ENCODE results near the gene MSI2.
A peak's percentile ranks its signal among the peaks of the same experiment; 100 is the strongest.

Gene MSI2

GRCh38 chr17:57567251-57567650, 310.9 kb downstream of the MSI2 start:
- TF ChIP-seq TCF4 (CRISPR knock-in tag; IDR thresholded peaks at IDR 0.05; ENCODE audit: borderline replicate concordance) (peak; percentile 53; the same call in 1 of the 2 replicates), ZNF565 (CRISPR knock-in tag; conservative IDR thresholded peaks at IDR 0.05; ENCODE audit: low read depth) (0 out of 2 replicates have a peak, but pooled peaks have one; percentile 32), ESRRG (CRISPR knock-in tag; IDR thresholded peaks at IDR 0.05) (no peak), TSHZ2 (CRISPR knock-in tag; IDR thresholded peaks at IDR 0.05) (peak; percentile 73; the same call in 1 of the 2 replicates), ARNTL (CRISPR knock-in tag; IDR thresholded peaks at IDR 0.05; ENCODE audit: borderline replicate concordance, low read depth) (no peak), GLIS3 (CRISPR knock-in tag; IDR thresholded peaks at IDR 0.05) (no peak), ZFP30 (CRISPR knock-in tag; IDR thresholded peaks at IDR 0.05) (no peak), ZNF8 (CRISPR knock-in tag; IDR thresholded peaks at IDR 0.05) (no peak)
- ATAC-seq = peak; percentile 13; the same call in 1 of the 3 replicates

GRCh38 chr17:57568340-57568739, 312.0 kb downstream of the MSI2 start:
- no peak for TF ChIP-seq ZFP3 (CRISPR knock-in tag; IDR thresholded peaks at IDR 0.05)
- TF ChIP-seq OSR1 (CRISPR knock-in tag; IDR thresholded peaks at IDR 0.05) = no peak
- TF ChIP-seq ZNF8 (CRISPR knock-in tag; IDR thresholded peaks at IDR 0.05) = no peak
- TF ChIP-seq CSRNP3 (CRISPR knock-in tag; IDR thresholded peaks at IDR 0.05) = no peak
- TF ChIP-seq GLIS3 (CRISPR knock-in tag; IDR thresholded peaks at IDR 0.05) = no peak
- no peak for TF ChIP-seq TSHZ2 (CRISPR knock-in tag; IDR thresholded peaks at IDR 0.05)
- TF ChIP-seq ISL1 (CRISPR knock-in tag; IDR thresholded peaks at IDR 0.05) = no peak
- no peak for TF ChIP-seq ZC3H10 (CRISPR knock-in tag; IDR thresholded peaks at IDR 0.05)
- no peak for TF ChIP-seq TCF4 (CRISPR knock-in tag; IDR thresholded peaks at IDR 0.05; ENCODE audit: borderline replicate concordance)
- TF ChIP-seq RARB (CRISPR knock-in tag; IDR thresholded peaks at IDR 0.05) = no peak
- TF ChIP-seq SNAI2 (CRISPR knock-in tag; IDR thresholded peaks at IDR 0.05) = no peak
- no peak for TF ChIP-seq PATZ1 (CRISPR knock-in tag; IDR thresholded peaks at IDR 0.05; ENCODE audit: borderline replicate concordance)
- no peak for ATAC-seq

- ATAC-seq = no peak
- TF ChIP-seq POU6F1 (CRISPR knock-in tag; IDR thresholded peaks at IDR 0.05; ENCODE audit: borderline replicate concordance, low read depth) = no peak
- TF ChIP-seq TCF4 (CRISPR knock-in tag; IDR thresholded peaks at IDR 0.05; ENCODE audit: borderline replicate concordance) = peak; percentile 73
Observed at GRCh38 chr17:57569021-57569420, 312.7 kb downstream of the MSI2 start.

- ATAC-seq = no peak
- TF ChIP-seq CSDC2 (CRISPR knock-in tag; IDR thresholded peaks at IDR 0.05) = no peak
- TF ChIP-seq ZFP3 (CRISPR knock-in tag; IDR thresholded peaks at IDR 0.05) = no peak
- no peak for TF ChIP-seq BACH2 (CRISPR knock-in tag; IDR thresholded peaks at IDR 0.05; ENCODE audit: borderline replicate concordance)
- TF ChIP-seq TCF4 (CRISPR knock-in tag; IDR thresholded peaks at IDR 0.05; ENCODE audit: borderline replicate concordance) = no peak
- TF ChIP-seq ISL1 (CRISPR knock-in tag; IDR thresholded peaks at IDR 0.05) = no peak
- no peak for TF ChIP-seq OSR1 (CRISPR knock-in tag; IDR thresholded peaks at IDR 0.05)
- no peak for TF ChIP-seq SNAI2 (CRISPR knock-in tag; IDR thresholded peaks at IDR 0.05)
- TF ChIP-seq ESRRG (CRISPR knock-in tag; IDR thresholded peaks at IDR 0.05) = no peak
- TF ChIP-seq CSRNP3 (CRISPR knock-in tag; IDR thresholded peaks at IDR 0.05) = no peak
- no peak for TF ChIP-seq PPARA (CRISPR knock-in tag; IDR thresholded peaks at IDR 0.05; ENCODE audit: borderline replicate concordance)
- TF ChIP-seq ZFP30 (CRISPR knock-in tag; IDR thresholded peaks at IDR 0.05) = no peak
- no peak for TF ChIP-seq CREB5 (CRISPR knock-in tag; IDR thresholded peaks at IDR 0.05; ENCODE audit: low read depth)
- TF ChIP-seq RARB (CRISPR knock-in tag; IDR thresholded peaks at IDR 0.05) = no peak
- no peak for TF ChIP-seq ZNF565 (CRISPR knock-in tag; conservative IDR thresholded peaks at IDR 0.05; ENCODE audit: low read depth)
- no peak for TF ChIP-seq ARNTL (CRISPR knock-in tag; IDR thresholded peaks at IDR 0.05; ENCODE audit: borderline replicate concordance, low read depth)
Observed at GRCh38 chr17:57569853-57570252, 313.5 kb downstream of the MSI2 start.
